HG02943 (cell line): ENCODE results near the gene RFXANK.

Source experiments
- ATAC-seq: cut with Tn5 transposase; IDR thresholded peaks from one replicate; pipeline ENCODE4 v1.9.1; 2021; ENCODE audit warnings: mild to moderate bottlenecking, low read depth, moderate library complexity; ENCODE audit not compliant: unreplicated experiment

Gene RFXANK

DNA sequence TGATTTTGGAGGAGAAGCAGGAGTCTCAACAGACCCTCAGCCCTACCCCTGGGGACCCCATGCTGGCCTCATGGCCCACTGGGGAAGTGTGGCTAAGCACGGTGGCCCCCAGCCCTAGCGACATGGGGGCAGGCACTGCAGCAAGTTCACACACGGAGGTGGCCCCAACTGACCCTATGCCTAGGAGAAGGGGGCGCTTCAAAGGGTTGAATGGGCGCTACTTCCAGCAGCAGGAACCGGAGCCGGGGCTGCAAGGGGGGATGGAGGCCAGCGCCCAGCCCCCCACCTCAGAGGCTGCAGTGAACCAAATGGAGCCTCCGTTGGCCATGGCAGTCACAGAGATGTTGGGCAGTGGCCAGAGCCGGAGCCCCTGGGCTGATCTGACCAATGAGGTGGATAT, 34.6 kb downstream of the RFXANK start:
- no peak for ATAC-seq

DNA sequence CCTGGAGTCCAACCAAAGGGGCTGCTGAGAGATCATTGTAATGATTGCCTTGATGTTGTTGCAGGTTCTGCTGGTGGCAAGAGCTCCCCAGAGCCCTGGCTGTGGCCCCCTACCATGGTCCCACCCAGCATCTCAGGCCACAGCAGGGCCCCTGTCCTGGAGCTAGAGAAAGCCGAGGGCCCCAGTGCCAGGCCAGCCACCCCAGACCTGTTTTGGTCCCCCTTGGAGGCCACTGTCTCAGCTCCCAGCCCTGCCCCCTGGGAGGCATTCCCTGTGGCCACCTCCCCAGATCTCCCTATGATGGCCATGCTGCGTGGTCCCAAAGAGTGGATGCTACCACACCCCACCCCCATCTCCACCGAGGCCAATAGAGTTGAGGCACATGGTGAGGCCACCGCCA, 35.2 kb downstream of the RFXANK start:
- ATAC-seq = no peak

DNA sequence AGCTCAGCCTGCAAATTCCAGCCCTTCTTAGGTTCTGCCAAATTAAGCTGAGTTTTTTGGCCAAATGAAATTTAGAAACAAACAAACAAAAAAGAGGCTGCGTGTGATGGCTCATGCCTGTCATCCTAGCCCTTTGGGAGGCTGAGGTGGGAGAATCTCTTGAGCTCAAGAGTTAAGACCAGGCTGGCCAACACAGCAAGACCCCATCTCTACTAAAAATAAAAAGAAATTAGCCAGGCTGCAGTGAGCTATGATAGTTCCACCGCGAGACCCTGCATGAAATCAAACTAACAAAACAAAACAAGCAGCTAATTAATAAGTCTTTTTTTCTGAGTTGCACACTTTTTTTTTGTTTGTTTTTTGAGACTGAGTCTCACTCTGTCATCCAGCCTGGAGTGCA, 37.6 kb downstream of the RFXANK start:
- ATAC-seq = no peak

DNA sequence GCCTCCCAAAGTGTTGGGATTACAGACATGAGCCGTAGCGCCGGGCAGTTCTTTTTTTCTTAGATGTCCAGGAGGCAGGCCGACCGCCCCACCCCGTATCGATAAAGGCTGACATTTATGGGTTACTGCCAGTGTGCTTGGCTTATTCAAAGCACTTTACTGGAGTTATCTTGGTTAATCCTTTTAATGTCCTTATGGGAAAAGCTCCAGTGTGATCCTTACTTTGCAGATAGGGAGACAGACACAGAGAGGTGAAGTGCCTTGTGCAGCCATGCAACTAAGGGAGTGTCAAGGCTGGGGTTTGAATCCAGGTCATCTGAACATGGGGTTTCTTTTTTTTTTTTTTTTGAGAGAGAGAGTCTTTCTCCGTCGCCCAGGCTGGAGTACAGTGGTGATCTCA, 38.9 kb downstream of the RFXANK start:
- no peak for ATAC-seq

DNA sequence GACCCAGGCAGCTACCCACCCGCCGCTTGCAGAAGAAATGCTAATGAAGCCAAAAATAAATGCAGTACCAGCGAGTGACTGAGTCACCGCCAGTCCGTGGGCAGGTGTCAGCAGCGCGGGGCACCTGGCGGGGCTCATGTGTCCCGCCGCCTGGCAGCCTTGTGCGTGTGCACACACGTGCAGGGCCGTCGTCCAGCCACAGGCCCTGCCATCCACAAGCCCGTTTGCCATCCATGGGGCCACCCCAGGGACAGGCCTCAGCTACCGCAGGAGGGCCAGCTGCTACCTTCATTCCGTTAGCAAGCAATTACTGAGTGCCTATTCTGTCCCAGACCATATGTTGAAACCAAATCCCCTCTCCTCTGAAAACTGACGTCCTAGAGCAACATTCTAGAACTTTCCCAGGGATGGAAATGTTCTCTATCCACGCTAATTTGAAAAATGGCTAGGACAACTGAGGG, 40.2 kb downstream of the RFXANK start:
- ATAC-seq = no peak

DNA sequence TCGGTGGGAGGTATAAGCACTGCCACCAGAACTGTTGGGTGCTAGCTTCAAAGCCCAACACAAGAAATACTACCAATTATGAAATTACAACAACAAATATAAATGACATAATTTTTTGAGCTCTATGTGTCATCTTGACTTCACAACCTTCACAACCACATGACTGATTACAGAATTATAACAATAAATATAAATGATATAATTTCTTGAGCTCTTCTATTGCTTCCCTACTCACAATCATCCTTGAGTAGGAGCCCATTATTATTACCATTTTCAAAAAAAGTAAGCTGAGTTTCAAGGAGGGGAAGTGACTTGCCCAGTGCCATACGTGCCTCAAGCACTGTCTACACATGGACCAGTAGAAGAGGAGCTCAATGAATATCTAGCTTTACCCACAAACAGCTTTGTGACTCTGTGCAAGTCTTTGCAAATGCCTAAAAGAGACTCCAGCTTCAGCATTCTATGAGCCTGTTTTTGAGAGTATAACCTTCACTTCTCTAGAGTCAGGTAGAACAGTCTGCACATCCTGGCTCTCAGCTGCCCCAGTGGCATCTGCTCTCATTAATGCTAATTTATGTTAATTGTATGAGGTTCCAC, 42.3 kb downstream of the RFXANK start:
- ATAC-seq = no peak

DNA sequence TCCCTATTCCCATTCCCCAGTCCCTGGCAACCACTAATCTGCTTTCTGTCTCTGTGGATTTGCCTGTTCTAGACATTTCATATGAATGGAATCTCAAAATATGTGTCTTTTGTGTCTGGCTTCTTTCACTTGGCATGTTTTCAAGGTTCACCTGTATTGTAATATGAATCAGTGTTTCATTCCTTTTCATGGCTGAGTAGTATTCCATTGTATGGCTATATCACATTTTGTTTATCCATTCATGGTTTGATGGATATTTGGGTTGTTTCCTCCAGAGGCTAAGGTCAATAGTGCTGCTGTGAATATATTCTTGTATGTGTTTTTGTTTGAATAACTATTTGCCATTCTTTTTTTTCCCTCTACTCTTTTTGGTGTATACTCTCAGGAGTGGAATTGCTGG, 44.1 kb downstream of the RFXANK start:
- no peak for ATAC-seq

DNA sequence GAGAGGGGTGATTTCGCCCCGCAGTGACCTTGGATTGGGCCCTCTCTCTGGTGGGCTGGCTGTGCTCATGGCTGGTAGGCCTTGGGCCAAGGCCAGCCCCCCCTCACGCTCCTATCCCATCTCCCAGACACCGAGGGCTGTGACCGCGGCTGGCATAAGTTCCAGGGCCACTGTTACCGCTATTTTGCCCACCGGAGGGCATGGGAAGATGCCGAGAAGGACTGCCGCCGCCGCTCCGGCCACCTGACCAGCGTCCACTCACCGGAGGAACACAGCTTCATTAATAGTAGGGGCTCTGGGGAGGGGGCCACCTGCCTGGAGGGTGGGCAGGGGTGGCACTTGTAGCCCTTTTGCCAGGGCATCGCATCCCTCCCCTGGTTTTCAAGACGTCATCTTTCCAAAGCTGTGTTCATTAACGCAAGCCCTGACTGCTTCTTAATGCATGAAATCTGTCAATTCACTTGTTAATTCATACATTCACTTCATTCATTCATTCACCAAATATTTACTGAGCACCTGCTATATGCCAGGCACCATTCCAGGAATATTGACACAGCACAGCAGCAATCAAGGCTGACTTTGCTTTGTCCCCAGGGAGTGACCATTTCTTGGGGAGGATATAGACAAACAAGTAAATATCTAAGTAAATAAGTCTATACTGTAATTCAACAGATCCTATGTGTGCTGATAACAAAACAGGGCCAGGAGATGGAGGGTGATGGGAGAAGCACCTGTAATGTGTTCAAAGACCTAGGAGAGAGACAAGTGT, 46.3 kb downstream of the RFXANK start:
- no peak for ATAC-seq

DNA sequence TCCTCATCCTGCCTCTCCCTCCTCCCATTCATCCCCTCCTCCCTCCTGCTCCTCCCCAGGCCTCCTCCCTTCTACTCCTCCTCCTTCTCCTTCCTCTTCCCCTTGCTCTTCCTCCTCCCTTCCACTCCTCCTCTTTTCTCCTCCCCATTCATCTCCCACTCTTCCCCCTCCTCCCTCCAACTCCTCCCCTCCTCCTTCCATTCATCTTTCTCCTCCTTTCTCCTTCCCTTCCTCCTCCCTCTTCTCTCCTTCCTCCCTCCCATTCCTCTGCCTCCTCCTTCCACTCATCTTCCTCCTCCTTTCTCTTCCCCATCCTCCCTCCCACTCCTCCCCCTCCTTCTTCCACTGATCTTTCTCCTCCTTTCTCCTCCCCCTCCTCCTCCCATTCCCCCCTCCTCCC, 47.6 kb downstream of the RFXANK start:
- ATAC-seq = no peak

DNA sequence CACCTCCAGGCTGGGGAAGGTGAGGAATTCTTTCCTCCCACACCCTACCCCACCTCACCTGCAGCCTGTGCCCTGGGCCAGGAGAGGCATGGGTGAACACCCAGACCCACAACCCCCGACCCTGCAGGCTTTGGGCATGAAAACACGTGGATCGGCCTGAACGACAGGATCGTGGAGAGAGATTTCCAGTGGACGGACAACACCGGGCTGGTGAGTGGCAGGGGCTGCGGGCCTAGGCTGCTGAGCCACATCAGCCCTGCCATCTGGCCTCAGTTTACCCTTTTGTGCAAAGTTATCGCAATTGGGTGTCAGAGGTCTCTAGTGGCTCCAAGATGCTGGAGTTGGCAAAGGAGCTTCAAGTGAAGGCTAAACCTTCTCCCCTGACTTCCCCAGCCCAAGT, 48.4 kb downstream of the RFXANK start:
- ATAC-seq = no peak

DNA sequence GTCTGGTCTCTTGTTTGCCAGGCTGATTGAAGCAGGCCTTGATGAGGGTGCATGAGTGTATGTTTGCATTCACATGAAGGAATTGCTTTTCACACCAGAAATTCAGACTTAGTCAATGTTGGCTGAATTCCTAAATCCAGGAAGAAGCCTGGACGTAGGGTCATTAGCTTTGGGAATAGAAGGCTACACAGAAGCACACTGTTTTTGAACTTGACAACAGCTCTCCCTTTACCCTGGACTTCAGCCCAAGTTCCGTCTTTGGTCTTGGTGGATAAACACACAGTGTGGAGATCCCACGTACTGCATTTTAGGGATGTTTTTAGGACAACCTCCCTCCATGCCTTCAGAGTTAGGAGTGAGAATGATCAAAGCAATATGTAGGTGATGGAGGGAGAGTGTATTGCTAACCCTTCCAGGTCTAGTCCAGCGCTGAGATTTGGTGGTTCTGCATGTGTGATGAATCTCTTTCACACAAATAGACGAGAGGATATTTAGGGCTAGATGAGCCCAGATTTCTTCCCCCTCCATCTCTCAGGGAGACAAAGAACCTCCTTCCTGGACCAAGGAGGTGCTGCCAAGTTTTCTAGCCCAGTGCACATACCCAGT, 58.2 kb downstream of the RFXANK start:
- ATAC-seq = no peak
